Stimulated activated CD4-positive, alpha-beta T cell treated with anti-CD3 and anti-CD28 coated beads, Interleukin-1b, Interleukin-23, amount 100 ng/mL, for 4 hours (primary cell): ENCODE data around the gene HTR3B.
"Not testable (repeated sequence)": the region's sequence is repeated elsewhere in the genome, so short reads cannot be mapped to it uniquely, and the experiment has no call there.

Experiments used
- DNase-seq, 2 donors: peaks; one replicate each; pipeline ENCODE4 v3.0.0-alpha.2; 2020; ENCODE audit warnings: low read depth in 2 of 2

Gene HTR3B

GRCh38 chr11:113904379-113905101 lies at the start of gene HTR3B:
Gene HTR3B, plus strand, starts transcription at chr11:113904796. Its CDS starts 138 bp downstream, at chr11:113904934.
- DNase-seq = no peak

- DNase-seq = no peak
Observed at GRCh38 chr11:113855803-113856202, 48.8 kb upstream of the HTR3B start.

- DNase-seq = no peak
Observed at GRCh38 chr11:113856966-113857759, 47.4 kb upstream of the HTR3B start.

- DNase-seq = no peak
Observed at GRCh38 chr11:113859665-113860064, 44.9 kb upstream of the HTR3B start.

GRCh38 chr11:113862435-113862834 lies 42.2 kb upstream of the HTR3B start:
- no peak for DNase-seq

GRCh38 chr11:113864410-113864809 lies 40.2 kb upstream of the HTR3B start:
- DNase-seq = no peak

GRCh38 chr11:113865873-113866272 lies 38.7 kb upstream of the HTR3B start:
- DNase-seq = no peak

GRCh38 chr11:113867843-113868503 lies 36.6 kb upstream of the HTR3B start:
- no peak for DNase-seq

- DNase-seq = no peak
Observed at GRCh38 chr11:113871336-113871735, 33.3 kb upstream of the HTR3B start.

- DNase-seq = no peak
Observed at GRCh38 chr11:113873236-113873626, 31.4 kb upstream of the HTR3B start.

GRCh38 chr11:113874096-113874495 lies 30.5 kb upstream of the HTR3B start:
- DNase-seq = no peak

GRCh38 chr11:113874581-113875233 lies 29.9 kb upstream of the HTR3B start:
- peak in 1 of 2 donors; percentile 36 for DNase-seq

GRCh38 chr11:113875234-113876073 lies 29.1 kb upstream of the HTR3B start, which contains the start of gene USP28:
Gene USP28, minus strand, starts transcription at chr11:113875572. Its CDS starts 71 bp downstream, at chr11:113875501.
- DNase-seq = peak; percentile 56 to 77

GRCh38 chr11:113876074-113876797 lies 28.4 kb upstream of the HTR3B start:
- no peak for DNase-seq

GRCh38 chr11:113876798-113877669 lies 27.6 kb upstream of the HTR3B start:
- no peak for DNase-seq

- no peak for DNase-seq
Observed at GRCh38 chr11:113877670-113878055, 26.9 kb upstream of the HTR3B start.

- not testable (repeated sequence) for DNase-seq
Observed at GRCh38 chr11:113879446-113879845, 25.1 kb upstream of the HTR3B start.

- DNase-seq = no peak
Observed at GRCh38 chr11:113880971-113881370, 23.6 kb upstream of the HTR3B start.

GRCh38 chr11:113881856-113882255 lies 22.7 kb upstream of the HTR3B start:
- no peak for DNase-seq
